Measurements from ENCODE around the gene PERM1. TPM values are rescaled to one million over a fixed set of nuclear protein-coding genes. Genes with fewer than 3 reads are reported as not detected.
A peak's percentile ranks its signal among the peaks of the same experiment; 100 is the strongest.
"Not testable (repeated sequence)": the region's sequence is repeated elsewhere in the genome, so short reads cannot be mapped to it uniquely, and the experiment has no call there.

The PERM1 gene
- total RNA-seq, 3 donors from 2014 or later = 0.33 to 1.9 TPM; not detected in 1

DNA sequence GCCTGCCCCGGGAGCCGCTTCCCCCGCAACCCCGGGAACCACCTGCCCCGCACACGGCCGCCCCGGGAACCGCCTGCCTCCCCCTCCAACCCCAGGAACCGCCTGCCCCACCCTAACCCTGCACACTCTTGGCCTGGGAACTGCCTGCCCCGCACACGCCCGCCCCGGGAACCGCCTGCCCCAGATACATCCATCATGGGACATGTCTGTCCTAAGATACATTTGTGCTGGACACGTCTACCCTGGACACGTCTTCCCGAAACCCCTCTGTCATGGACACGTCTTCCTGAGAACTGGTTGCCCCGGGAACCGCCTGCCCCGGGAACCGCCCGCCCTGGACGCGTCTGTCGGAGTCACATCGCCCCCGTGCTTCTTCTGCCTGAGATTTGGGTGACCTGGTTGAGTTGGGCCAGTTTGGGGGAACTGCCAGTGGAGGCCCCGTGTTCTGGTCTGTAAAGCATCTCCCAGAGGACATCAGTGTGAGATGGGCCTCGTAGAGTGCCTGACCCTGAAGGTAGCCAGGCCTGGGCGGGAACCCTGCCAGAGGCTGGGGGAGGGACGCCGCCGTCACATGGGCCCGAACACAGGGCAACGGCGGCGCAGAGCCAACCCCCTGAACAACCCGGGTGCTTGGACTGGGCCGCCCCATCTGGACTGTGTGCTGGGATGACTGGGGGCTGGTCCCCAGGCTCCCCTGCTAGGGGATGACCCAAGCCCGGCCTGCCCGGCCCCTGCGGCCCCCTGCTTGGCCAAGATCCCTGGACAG is 3.6 kb downstream of the PERM1 start:
- Histone ChIP-seq H3K27me3 (peaks cover 0 to 9% of the 10 kb centered on the region in 2 donors), H3K4me1 (peaks cover 0 to 6% of the 10 kb centered on the region in 2 donors), H3K9me3 (no peaks in the 10 kb centered on the region), H3K4me3 (peak overlapping the region in 1 of 3 donors; percentile 33), H3K27ac (no peak overlapping the region), H3K36me3 (no peaks in the 10 kb centered on the region)
- TF ChIP-seq, protein P1, sequence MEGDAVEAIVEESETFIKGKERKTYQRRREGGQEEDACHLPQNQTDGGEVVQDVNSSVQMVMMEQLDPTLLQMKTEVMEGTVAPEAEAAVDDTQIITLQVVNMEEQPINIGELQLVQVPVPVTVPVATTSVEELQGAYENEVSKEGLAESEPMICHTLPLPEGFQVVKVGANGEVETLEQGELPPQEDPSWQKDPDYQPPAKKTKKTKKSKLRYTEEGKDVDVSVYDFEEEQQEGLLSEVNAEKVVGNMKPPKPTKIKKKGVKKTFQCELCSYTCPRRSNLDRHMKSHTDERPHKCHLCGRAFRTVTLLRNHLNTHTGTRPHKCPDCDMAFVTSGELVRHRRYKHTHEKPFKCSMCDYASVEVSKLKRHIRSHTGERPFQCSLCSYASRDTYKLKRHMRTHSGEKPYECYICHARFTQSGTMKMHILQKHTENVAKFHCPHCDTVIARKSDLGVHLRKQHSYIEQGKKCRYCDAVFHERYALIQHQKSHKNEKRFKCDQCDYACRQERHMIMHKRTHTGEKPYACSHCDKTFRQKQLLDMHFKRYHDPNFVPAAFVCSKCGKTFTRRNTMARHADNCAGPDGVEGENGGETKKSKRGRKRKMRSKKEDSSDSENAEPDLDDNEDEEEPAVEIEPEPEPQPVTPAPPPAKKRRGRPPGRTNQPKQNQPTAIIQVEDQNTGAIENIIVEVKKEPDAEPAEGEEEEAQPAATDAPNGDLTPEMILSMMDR (IDR thresholded peaks at IDR 0.05) = no peak
- no peak for TF ChIP-seq POLR2AphosphoS5 (IDR thresholded peaks at IDR 0.05)
- TF ChIP-seq POLR2A (IDR thresholded peaks at IDR 0.05) = no peak
- DNase-seq (ENCODE audit: low spot score in 2 of 2) = peak in 1 of 2 donors; percentile 56
- intact Hi-C loops (cut with DNase I; ENCODE audit: low total_unique reads) = no loop called here

DNA sequence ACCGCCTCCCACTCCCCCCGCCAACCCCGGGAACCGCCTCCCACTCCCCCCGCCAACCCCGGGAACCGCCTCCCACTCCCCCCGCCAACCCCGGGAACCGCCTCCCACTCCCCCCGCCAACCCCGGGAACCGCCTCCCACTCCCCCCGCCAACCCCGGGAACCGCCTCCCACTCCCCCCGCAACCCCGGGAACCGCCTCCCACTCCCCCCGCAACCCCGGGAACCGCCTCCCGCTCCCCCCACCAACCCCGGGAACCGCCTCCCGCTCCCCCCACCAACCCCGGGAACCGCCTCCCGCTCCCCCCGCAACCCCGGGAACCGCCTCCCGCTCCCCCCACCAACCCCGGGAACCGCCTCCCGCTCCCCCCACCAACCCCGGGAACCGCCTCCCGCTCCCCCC is 5.1 kb downstream of the PERM1 start:
- intact Hi-C loops (cut with DNase I; ENCODE audit: low total_unique reads); H3K9me3 ChIP-seq; H3K27ac ChIP-seq; H3K27me3 ChIP-seq; H3K36me3 ChIP-seq; H3K4me1 ChIP-seq: not testable (repeated sequence)
- peak in 1 of 2 donors; percentile 62 for DNase-seq (ENCODE audit: low spot score in 2 of 2)
- H3K4me3 ChIP-seq = peak overlapping the region in 1 of 3 donors; percentile 62

DNA sequence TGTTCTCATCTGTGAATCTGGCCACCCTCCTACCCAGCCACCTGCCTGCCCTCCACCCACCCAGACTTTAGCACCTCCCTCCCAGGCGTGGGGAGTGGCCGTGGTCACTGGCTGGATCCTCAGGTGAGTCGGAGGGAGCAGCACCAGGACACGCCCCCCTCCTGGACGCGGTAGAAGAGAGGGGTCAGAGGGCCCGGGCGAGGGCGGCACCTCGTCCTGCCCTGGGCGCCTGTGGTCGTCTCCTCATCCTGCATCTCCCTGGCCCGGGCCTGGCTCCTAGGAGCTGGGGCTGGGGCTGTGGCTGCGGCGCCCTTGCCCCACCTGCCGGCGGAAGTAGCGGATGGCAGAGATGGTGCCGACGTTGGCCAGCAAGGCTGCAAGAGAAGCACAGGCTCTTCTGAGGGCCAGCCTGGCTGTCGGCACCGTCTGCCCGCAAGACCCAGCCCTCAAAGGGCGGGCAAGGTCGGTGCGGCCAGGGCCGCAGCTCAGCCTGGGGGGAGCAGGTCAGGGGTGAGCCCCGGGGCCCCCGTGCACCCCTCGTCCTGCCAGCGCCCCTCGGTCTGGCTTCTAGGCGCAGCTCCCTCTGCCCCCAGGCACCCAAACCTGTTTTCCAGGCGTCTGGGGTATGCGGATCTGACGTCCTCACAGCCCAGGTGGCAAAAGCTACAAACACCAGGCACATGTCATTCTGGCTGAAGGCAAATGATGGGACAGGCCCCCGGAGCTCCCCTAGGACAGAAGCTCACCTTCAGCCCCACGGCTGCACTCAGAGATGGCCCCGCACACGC is 5.8 kb downstream of the PERM1 start:
- DNase-seq (ENCODE audit: low spot score in 2 of 2) = peak; percentile 77 to 89
- H3K27me3 ChIP-seq = peaks cover 2 to 14% of the 10 kb centered on the region in 2 donors
- peaks cover 0 to 6% of the 10 kb centered on the region in 2 donors for H3K4me1 ChIP-seq
- H3K27ac ChIP-seq = peak overlapping the region; percentile 78
- no peaks in the 10 kb centered on the region for H3K36me3 ChIP-seq
- intact Hi-C loops (cut with DNase I; ENCODE audit: low total_unique reads) = no loop called here
- H3K9me3 ChIP-seq = no peaks in the 10 kb centered on the region
- TF ChIP-seq POLR2A (IDR thresholded peaks at IDR 0.05) (no peak), POLR2AphosphoS5 (IDR thresholded peaks at IDR 0.05) (peak in 2 of 3 donors; percentile 10 to 56)
- TF ChIP-seq, protein P1 (IDR thresholded peaks at IDR 0.05) = peak; percentile 56 to 77 (median 61)
- peak overlapping the region in 2 of 3 donors; percentile 62 to 66 for H3K4me3 ChIP-seq

DNA sequence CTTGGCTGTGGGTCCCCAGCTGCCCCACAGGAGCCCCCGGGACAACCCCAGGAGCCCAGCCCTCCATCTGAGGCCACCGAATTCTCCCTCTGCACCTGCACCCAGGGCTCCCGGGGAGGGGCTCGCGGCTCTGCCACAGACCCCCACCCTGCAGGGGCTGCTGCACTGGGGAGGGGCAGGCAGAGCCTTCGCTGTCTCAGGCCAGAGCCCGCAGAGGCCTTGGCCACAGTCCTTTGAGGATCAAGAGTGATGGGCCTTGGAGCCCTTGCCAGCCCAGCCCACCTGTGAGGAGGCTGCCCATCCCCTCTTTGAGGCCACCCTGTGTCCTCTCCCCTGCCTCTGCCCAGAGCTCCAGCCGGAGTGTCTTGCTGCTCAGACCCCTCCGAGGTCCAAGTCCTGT is 6.5 kb downstream of the PERM1 start:
- TF ChIP-seq, protein P1 (IDR thresholded peaks at IDR 0.05) = no peak
- TF ChIP-seq POLR2AphosphoS5 (IDR thresholded peaks at IDR 0.05) = no peak
- TF ChIP-seq POLR2A (IDR thresholded peaks at IDR 0.05) = no peak
- Histone ChIP-seq H3K4me3 (peak overlapping the region in 2 of 3 donors; percentile 62 to 66), H3K27ac (peak overlapping the region; percentile 78), H3K27me3 (peaks cover 2 to 22% of the 10 kb centered on the region in 2 donors), H3K36me3 (no peaks in the 10 kb centered on the region), H3K9me3 (no peaks in the 10 kb centered on the region), H3K4me1 (peaks cover 0 to 6% of the 10 kb centered on the region in 2 donors)
- intact Hi-C loops (cut with DNase I; ENCODE audit: low total_unique reads) = no loop called here
- no peak for DNase-seq (ENCODE audit: low spot score in 2 of 2)

DNA sequence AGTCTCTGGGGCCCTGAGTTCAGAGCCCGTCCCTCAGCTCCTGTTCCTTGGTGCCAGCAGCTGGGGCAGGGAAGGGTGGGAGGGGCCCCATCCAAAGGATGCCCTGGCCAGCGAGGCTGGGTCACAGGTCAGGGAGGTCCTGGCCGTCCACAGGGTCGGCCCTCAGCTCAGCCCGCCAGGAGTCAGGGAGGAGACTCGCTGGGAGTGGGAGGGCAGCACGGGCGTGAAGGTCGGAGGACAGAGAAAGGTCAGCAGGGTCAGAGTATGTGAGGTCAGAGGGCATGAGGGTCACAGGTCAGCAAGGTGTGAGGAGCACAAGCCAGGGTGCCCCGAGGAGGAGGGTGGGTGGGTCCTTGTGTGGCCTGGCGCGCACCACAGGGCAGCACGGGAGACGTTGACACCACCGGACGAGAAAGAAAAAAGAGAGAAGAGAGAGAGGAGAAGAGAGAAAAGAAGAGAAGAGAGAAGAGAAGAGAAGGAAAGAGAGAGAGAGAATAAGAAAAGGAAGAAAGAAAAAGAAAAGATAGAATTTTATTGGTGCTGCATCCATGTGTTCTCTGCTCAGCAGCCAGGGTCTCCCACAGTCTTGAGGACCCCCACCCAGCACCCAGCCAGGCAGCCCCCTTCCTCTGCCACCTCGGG is 7.1 kb downstream of the PERM1 start:
- TF ChIP-seq, protein P1 (IDR thresholded peaks at IDR 0.05) = no peak
- TF ChIP-seq POLR2AphosphoS5 (IDR thresholded peaks at IDR 0.05) = no peak
- H3K27ac ChIP-seq = peak overlapping the region in 1 of 2 donors; percentile 78
- intact Hi-C loops (cut with DNase I; ENCODE audit: low total_unique reads) = no loop called here
- peaks cover 0 to 6% of the 10 kb centered on the region in 2 donors for H3K4me1 ChIP-seq
- DNase-seq (ENCODE audit: low spot score in 2 of 2) = no peak
- peaks cover 2 to 26% of the 10 kb centered on the region in 2 donors for H3K27me3 ChIP-seq
- no peaks in the 10 kb centered on the region for H3K36me3 ChIP-seq
- H3K4me3 ChIP-seq = no peak overlapping the region
- H3K9me3 ChIP-seq = no peaks in the 10 kb centered on the region

Measured in breast epithelium (tissue), 4 donors.